Ovary (tissue), 3 donors: ENCODE measurements around the gene C3AR1.

Experiments used
- EP300 ChIP-seq: sonication (generic); formaldehyde crosslinking; IDR thresholded peaks from one replicate; pipeline ENCODE4 v1.6.1; 2017; ENCODE audit warnings: antibody characterized with exemption
- POLR2A ChIP-seq: fragments of 450-650 bp; IDR thresholded peaks from one replicate; pipeline ENCODE4 v1.6.1; 2017; ENCODE audit warnings: antibody characterized with exemption, mild to moderate bottlenecking, moderate library complexity
- TF ChIP-seq, protein P1 (sequence below), 3 donors: fragments of 450-650 bp in 2 of 3; fragments of 200-600 bp in 1 of 3; IDR thresholded peaks; one replicate each; pipeline versions ENCODE4 v1.5.1 to v1.8.0; 2016 to 2022; ENCODE audit warnings: antibody characterized with exemption in 3 of 3, mild to moderate bottlenecking in 1 of 3
- donor health status: DM: no; HTN: no; CAD: no.

DNA sequence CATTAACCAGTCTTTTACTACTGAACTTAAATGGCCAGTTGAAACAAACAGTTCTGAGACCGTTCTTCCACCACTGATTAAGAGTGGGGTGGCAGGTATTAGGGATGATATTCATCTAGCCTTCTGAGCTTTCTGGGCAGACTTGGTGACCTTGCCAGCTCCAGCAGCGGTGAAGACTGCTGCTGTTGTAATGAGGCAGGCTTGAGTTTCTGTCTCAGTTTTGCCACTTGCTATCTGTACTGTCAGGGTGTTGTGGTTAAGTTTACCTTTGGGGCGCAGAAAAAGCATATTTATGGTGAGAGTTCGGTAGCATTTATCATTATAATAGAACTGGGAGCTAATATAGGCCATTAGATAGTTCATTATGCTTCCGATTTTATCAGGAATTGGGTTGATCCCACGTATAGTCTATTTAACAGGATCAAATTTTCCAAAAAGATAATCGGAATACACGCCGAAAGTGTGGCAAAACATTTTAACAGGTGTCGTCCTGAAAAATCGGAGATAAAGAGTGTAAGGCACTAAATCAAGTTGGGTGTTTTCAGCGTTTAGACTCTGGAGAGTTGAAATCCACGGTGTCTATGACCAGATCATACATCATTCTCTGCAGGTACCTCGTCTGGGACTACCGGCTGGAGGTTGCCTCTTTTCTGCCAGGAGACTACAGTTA lies 15.2 kb upstream of the C3AR1 start:
- TF ChIP-seq, protein P1, sequence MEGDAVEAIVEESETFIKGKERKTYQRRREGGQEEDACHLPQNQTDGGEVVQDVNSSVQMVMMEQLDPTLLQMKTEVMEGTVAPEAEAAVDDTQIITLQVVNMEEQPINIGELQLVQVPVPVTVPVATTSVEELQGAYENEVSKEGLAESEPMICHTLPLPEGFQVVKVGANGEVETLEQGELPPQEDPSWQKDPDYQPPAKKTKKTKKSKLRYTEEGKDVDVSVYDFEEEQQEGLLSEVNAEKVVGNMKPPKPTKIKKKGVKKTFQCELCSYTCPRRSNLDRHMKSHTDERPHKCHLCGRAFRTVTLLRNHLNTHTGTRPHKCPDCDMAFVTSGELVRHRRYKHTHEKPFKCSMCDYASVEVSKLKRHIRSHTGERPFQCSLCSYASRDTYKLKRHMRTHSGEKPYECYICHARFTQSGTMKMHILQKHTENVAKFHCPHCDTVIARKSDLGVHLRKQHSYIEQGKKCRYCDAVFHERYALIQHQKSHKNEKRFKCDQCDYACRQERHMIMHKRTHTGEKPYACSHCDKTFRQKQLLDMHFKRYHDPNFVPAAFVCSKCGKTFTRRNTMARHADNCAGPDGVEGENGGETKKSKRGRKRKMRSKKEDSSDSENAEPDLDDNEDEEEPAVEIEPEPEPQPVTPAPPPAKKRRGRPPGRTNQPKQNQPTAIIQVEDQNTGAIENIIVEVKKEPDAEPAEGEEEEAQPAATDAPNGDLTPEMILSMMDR (IDR thresholded peaks at IDR 0.05): no peak
- TF ChIP-seq POLR2A (no peak), EP300 (no peak)
